ENCODE measurements around the gene DOCK4. TPM values are rescaled to one million over a fixed set of nuclear protein-coding genes. Genes with fewer than 3 reads are reported as not detected.

Gene DOCK4
- polyA plus RNA-seq, 1 donor, result 8.1 TPM

DNA sequence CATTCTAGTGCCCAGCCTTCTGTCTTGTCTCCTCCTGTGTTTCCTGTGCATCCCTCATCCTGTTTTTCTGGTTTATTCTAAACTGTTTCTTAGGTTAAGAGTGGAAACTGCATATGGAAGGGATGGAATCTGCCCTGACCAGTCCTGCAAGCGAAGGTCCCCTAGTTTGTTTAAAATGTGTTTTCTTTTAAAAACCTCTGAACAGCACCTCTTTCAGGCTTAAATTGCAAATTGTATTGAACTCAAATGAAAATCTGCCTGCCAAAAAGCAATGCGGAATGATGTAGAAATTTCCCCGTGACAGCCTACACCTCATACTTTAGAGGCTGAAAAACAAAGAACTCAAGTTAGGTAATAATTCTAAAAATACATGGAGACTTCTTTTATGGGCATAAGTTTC, 421.1 kb downstream of the DOCK4 start:
- H3K4me3 ChIP-seq (ENCODE audit: low read length), result no peak overlapping the region
- DNase-seq, result no peak
- no peaks in the 10 kb centered on the region for H3K4me1 ChIP-seq (ENCODE audit: control insufficient read depth, insufficient read depth, low read length)
- no peaks in the 10 kb centered on the region for H3K27me3 ChIP-seq (ENCODE audit: control insufficient read depth, insufficient read depth, low read length)
- no peaks in the 10 kb centered on the region for H3K36me3 ChIP-seq (ENCODE audit: control insufficient read depth, insufficient read depth, low read length)
- H3K9me3 ChIP-seq (ENCODE audit: control insufficient read depth, low read depth, low read length), result no peaks in the 10 kb centered on the region
- H3K27ac ChIP-seq (ENCODE audit: low read length), result no peak overlapping the region
- WGBS (ENCODE audit: insufficient coverage, low lambda C conversion rate), result 100% methylated on average over 2 of the region's 3 CpGs

DNA sequence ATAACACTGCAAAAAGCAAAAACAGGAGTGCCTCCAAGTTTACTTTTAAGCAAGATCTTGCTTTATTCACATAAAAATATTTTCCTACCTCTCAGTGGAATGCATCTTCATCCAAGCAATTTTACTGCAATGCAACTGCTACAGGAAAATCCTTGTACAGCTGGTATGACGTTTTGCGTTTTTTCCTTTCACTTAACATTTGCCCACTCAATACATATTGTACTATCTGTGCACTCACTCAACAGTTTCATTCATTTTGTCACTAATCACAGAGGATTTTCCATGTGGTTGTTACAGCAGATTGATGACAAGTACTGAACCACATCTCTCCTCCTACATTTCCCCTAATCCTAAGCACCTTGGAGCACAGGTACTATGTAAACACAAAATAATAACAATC, 421.9 kb downstream of the DOCK4 start:
- WGBS (ENCODE audit: insufficient coverage, low lambda C conversion rate), result 100% methylated on average over 2 of the region's 2 CpGs
- H3K36me3 ChIP-seq (ENCODE audit: control insufficient read depth, insufficient read depth, low read length), result no peaks in the 10 kb centered on the region

DNA sequence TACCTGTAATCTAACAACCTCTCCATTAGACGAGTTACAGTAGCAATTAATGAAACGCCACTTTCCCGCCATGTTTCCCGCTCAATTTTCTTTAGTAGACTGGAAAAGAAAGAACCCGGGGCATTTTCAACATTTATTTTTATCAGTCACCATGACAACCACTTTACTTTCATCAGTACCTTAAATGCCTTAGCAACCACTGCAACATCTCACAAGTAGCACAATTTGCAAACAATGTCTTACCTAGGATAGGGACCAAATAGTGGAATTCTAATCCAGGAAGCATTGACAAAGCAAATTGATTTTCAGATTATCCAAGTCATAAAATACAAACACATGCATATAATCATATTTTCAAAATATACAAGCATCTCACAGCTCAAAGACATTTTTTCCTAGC, 422.3 kb downstream of the DOCK4 start:
- Histone ChIP-seq H3K27ac (ENCODE audit: low read length) (no peak overlapping the region), H3K36me3 (ENCODE audit: control insufficient read depth, insufficient read depth, low read length) (no peaks in the 10 kb centered on the region), H3K4me3 (ENCODE audit: low read length) (no peak overlapping the region), H3K4me1 (ENCODE audit: control insufficient read depth, insufficient read depth, low read length) (no peaks in the 10 kb centered on the region), H3K27me3 (ENCODE audit: control insufficient read depth, insufficient read depth, low read length) (no peaks in the 10 kb centered on the region), H3K9me3 (ENCODE audit: control insufficient read depth, low read depth, low read length) (no peaks in the 10 kb centered on the region)
- no peak for DNase-seq
- WGBS (ENCODE audit: insufficient coverage, low lambda C conversion rate), result 100% methylated on average over 3 of the region's 5 CpGs

More for the DNA sequence above, 421.9 kb downstream of the DOCK4 start:
- no peaks in the 10 kb centered on the region for H3K4me1 ChIP-seq (ENCODE audit: control insufficient read depth, insufficient read depth, low read length)
- no peaks in the 10 kb centered on the region for H3K9me3 ChIP-seq (ENCODE audit: control insufficient read depth, low read depth, low read length)
- DNase-seq, result no peak
- no peak overlapping the region for H3K27ac ChIP-seq (ENCODE audit: low read length)
- H3K27me3 ChIP-seq (ENCODE audit: control insufficient read depth, insufficient read depth, low read length), result no peaks in the 10 kb centered on the region
- no peak overlapping the region for H3K4me3 ChIP-seq (ENCODE audit: low read length)

DNA sequence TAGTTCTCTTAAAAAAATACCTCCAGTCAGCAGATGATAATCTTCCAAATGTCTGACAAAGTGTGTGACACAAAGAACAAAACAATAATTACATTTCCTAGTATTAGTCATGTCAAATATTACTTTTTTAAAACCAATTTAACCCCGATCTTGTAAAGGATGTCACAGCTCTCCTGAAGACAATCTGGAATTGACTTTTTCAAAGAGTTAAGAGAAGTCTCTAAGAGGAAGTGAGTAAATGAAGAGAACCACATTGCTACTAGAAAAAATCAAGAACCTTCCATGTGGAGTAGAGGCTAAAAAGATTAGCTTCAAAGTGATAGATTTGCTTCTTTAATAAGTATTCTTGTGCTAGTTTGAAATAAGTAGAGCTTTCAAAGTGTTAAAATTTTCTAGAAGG, 425.7 kb downstream of the DOCK4 start:
- no CpG with 5 or more reads among the region's 1 CpG for WGBS (ENCODE audit: insufficient coverage, low lambda C conversion rate)
- no peaks in the 10 kb centered on the region for H3K36me3 ChIP-seq (ENCODE audit: control insufficient read depth, insufficient read depth, low read length)
- H3K4me3 ChIP-seq (ENCODE audit: low read length), result no peak overlapping the region

DNA sequence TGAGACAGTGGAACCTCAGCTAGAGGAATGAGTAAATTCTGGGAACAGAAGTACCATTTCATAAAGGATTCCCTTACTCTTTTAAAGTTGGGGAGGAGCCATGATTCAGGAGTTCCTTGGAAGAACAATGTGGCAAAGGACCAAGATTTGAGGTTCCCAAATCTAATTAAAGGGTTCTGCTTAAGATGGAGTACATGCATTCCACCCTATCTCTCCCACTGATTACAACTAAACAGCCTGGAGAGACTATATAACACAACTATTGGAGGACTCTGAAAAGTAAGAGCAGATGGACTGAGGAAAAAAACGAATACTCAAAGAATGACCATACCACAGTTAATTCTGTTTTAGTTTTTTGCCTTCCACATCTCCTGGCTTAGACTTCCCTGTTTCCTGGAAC, 431.0 kb downstream of the DOCK4 start:
- Histone ChIP-seq H3K4me3 (ENCODE audit: low read length) (no peak overlapping the region), H3K27ac (ENCODE audit: low read length) (no peak overlapping the region), H3K4me1 (ENCODE audit: control insufficient read depth, insufficient read depth, low read length) (no peaks in the 10 kb centered on the region), H3K36me3 (ENCODE audit: control insufficient read depth, insufficient read depth, low read length) (no peaks in the 10 kb centered on the region), H3K9me3 (ENCODE audit: control insufficient read depth, low read depth, low read length) (peaks cover 12% of the 10 kb centered on the region), H3K27me3 (ENCODE audit: control insufficient read depth, insufficient read depth, low read length) (no peaks in the 10 kb centered on the region)
- no CpG with 5 or more reads among the region's 1 CpG for WGBS (ENCODE audit: insufficient coverage, low lambda C conversion rate)
- no peak for DNase-seq

More for the DNA sequence above, 425.7 kb downstream of the DOCK4 start:
- no peak for DNase-seq
- H3K9me3 ChIP-seq (ENCODE audit: control insufficient read depth, low read depth, low read length), result peaks cover 12% of the 10 kb centered on the region
- no peaks in the 10 kb centered on the region for H3K27me3 ChIP-seq (ENCODE audit: control insufficient read depth, insufficient read depth, low read length)
- no peaks in the 10 kb centered on the region for H3K4me1 ChIP-seq (ENCODE audit: control insufficient read depth, insufficient read depth, low read length)
- no peak overlapping the region for H3K27ac ChIP-seq (ENCODE audit: low read length)

DNA sequence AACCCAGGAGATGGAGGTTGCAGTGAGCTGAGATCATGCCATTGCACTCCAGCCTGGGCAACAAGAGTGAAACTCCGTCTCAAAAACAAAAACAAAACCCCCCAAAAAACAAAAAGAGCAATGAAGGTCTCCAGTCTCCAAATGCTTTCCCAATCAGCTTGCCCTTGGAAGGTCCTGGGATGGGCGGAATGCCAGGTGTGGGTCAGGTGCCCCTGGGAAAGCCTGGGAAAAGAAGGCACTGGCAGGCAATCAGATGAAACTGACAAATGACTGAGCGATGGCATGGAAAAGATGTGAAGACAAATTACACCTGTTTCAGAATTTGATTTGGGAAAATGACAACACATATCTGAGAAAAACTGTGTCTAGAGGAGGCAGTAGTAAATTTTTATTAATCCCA, 433.5 kb downstream of the DOCK4 start:
- Histone ChIP-seq H3K36me3 (ENCODE audit: control insufficient read depth, insufficient read depth, low read length) (no peaks in the 10 kb centered on the region), H3K27me3 (ENCODE audit: control insufficient read depth, insufficient read depth, low read length) (no peaks in the 10 kb centered on the region)
- 100% methylated on average over 1 of the region's 3 CpGs for WGBS (ENCODE audit: insufficient coverage, low lambda C conversion rate)

DNA sequence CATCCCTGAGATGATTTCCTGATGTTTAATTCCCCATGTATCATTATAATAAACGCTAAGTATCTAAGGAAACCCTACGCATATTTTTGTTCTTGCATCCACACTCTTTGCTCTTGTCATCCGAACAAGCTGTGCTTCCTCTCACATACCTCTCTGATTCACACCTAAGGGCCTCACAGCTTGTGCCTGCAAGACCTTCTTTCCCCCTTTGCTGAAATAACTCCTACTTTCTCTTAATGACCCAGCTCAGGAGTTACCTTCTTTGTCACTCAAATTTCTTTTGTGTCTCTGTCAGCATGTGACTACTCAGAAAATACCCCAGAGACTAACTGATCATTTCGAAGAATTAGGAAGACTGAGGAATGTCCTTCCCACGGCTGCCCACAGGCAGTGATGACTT, 434.6 kb downstream of the DOCK4 start:
- Histone ChIP-seq H3K9me3 (ENCODE audit: control insufficient read depth, low read depth, low read length) (peaks cover 7% of the 10 kb centered on the region), H3K27me3 (ENCODE audit: control insufficient read depth, insufficient read depth, low read length) (no peaks in the 10 kb centered on the region), H3K4me1 (ENCODE audit: control insufficient read depth, insufficient read depth, low read length) (no peaks in the 10 kb centered on the region), H3K4me3 (ENCODE audit: low read length) (no peak overlapping the region), H3K27ac (ENCODE audit: low read length) (no peak overlapping the region), H3K36me3 (ENCODE audit: control insufficient read depth, insufficient read depth, low read length) (no peaks in the 10 kb centered on the region)
- WGBS (ENCODE audit: insufficient coverage, low lambda C conversion rate), result 93% methylated on average over 5 of the region's 5 CpGs
- DNase-seq, result no peak

More for the DNA sequence above, 433.5 kb downstream of the DOCK4 start:
- no peak for DNase-seq
- Histone ChIP-seq H3K9me3 (ENCODE audit: control insufficient read depth, low read depth, low read length) (peaks cover 12% of the 10 kb centered on the region), H3K27ac (ENCODE audit: low read length) (no peak overlapping the region), H3K4me1 (ENCODE audit: control insufficient read depth, insufficient read depth, low read length) (no peaks in the 10 kb centered on the region), H3K4me3 (ENCODE audit: low read length) (no peak overlapping the region)

DNA sequence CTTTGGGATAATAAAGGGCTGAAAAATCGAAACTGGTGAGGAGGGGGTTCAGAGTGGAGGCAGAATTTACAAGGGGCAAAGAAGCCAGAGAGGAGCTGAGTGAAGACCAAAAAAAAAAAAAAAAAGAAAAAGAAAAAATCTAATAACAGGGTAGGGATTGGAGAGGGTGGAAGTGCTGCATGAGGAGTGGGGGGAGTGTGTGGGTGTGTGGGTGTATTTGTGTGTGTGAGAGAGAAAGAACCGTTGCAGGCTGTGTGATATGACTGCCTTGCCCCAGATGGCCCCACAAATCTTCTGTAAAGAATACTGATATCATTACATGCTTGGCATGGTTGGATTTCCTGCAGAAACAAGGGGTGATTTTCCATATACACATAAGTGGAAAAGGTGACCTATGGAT, 436.1 kb downstream of the DOCK4 start:
- H3K36me3 ChIP-seq (ENCODE audit: control insufficient read depth, insufficient read depth, low read length), result no peaks in the 10 kb centered on the region
- H3K27ac ChIP-seq (ENCODE audit: low read length), result no peak overlapping the region
- H3K9me3 ChIP-seq (ENCODE audit: control insufficient read depth, low read depth, low read length), result no peaks in the 10 kb centered on the region
- no peaks in the 10 kb centered on the region for H3K4me1 ChIP-seq (ENCODE audit: control insufficient read depth, insufficient read depth, low read length)
- no peaks in the 10 kb centered on the region for H3K27me3 ChIP-seq (ENCODE audit: control insufficient read depth, insufficient read depth, low read length)
- DNase-seq, result no peak
- no peak overlapping the region for H3K4me3 ChIP-seq (ENCODE audit: low read length)
- WGBS (ENCODE audit: insufficient coverage, low lambda C conversion rate), result 77% methylated on average over 1 of the region's 2 CpGs

DNA sequence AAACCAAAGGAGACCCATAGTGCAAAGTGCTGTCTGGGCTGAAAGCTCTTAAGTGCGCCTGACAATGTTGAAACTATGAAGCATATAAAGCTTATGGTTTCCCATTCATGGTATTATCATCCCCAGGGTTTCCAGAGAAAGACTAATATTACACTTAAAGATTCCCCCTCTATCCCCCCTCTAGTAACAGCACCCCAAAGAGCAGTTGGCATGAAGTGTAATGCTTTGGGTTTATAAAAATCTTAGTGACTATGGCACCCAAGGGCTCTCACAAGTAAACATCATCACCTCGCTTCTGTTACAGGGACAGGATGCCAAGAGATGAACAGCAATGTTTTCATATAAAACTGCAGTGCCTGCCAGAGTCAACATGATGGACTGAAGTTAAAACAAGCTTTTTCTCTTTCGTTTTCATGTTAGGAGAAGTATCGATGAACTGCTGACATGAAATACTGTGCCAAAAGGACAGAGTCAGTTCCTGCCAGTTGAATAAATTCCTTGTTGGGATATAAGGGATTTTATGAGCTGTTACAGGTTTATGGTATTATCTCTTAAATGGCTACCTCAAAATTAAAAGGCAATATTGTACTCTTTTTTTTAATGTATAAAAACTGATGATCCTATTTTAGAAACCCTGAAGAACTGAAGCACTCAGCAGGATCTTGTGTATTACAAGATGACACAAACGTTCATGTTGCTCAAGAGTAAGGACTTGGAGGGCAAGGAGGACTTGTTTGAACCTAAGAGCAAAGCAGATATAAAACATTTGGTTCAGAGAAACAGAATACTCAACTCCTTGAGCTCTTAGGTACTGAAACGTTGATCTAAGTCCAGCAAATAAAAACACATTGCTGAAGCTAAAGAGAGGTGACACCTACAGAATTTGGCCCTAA, 440.2 kb downstream of the DOCK4 start:
- H3K27ac ChIP-seq (ENCODE audit: low read length), result no peak overlapping the region
- DNase-seq, result no peak
- WGBS (ENCODE audit: insufficient coverage, low lambda C conversion rate), result 100% methylated on average over 2 of the region's 6 CpGs

DNA sequence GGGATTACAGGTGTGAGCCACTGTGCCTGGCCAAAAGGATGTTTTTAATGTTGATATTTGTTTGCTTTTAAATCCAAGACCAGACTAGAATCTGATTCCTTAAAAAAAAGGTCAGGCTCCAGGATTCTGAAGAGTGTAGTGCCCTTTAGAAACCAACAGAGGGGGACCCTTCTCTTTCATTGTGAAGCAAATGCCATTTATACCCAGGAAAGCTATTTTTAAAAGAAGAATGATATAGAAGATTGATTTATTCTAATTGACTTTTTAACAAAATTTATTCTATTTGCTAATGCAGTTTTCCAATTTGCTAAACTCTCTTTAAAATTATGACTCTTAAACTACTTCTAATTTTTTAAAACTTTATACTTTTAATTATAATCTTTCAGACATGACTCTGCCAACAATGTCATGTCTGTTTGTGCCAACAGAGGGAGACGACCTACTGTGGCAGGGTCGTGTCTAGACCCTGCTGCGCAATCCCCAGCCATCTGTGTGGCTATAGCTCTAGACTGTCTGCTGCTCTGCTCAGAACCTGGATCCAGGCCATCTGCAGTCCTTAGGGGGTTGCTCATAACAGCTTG, 442.9 kb downstream of the DOCK4 start:
- DNase-seq, result peak in 1 of 2 donors; percentile 22
- no peaks in the 10 kb centered on the region for H3K9me3 ChIP-seq (ENCODE audit: control insufficient read depth, low read depth, low read length)
- H3K27ac ChIP-seq (ENCODE audit: low read length), result no peak overlapping the region
- no peaks in the 10 kb centered on the region for H3K4me1 ChIP-seq (ENCODE audit: control insufficient read depth, insufficient read depth, low read length)
- H3K4me3 ChIP-seq (ENCODE audit: low read length), result no peak overlapping the region
- H3K27me3 ChIP-seq (ENCODE audit: control insufficient read depth, insufficient read depth, low read length), result no peaks in the 10 kb centered on the region
- no CpG with 5 or more reads among the region's 3 CpGs for WGBS (ENCODE audit: insufficient coverage, low lambda C conversion rate)
- no peaks in the 10 kb centered on the region for H3K36me3 ChIP-seq (ENCODE audit: control insufficient read depth, insufficient read depth, low read length)

More for the DNA sequence above, 440.2 kb downstream of the DOCK4 start:
- no peaks in the 10 kb centered on the region for H3K9me3 ChIP-seq (ENCODE audit: control insufficient read depth, low read depth, low read length)
- H3K36me3 ChIP-seq (ENCODE audit: control insufficient read depth, insufficient read depth, low read length), result no peaks in the 10 kb centered on the region
- no peaks in the 10 kb centered on the region for H3K27me3 ChIP-seq (ENCODE audit: control insufficient read depth, insufficient read depth, low read length)
- H3K4me1 ChIP-seq (ENCODE audit: control insufficient read depth, insufficient read depth, low read length), result no peaks in the 10 kb centered on the region
- H3K4me3 ChIP-seq (ENCODE audit: low read length), result no peak overlapping the region
